OCI-LY1 (cell line): ENCODE results near the gene GALNT2.

ENCODE experiments used
- H2AFZ ChIP-seq: fragments of 200-600 bp; sonication (generic), shearing (Covaris generic); 2 replicates; pipeline ENCODE4 v1.6.0; 2014; ENCODE audit warnings: antibody characterized with exemption, mild to moderate bottlenecking, low read length
- H3F3A ChIP-seq: fragments of 200-600 bp; sonication (generic), shearing (Covaris generic); 2 replicates; pipeline ENCODE4 v1.6.0; 2014; ENCODE audit warnings: mild to moderate bottlenecking, antibody characterized with exemption, low read length, moderate library complexity; ENCODE audit not compliant: insufficient read depth
- H3K27ac ChIP-seq: fragments of 200-600 bp; sonication (generic); 2 replicates; pipeline ENCODE4 v1.5.1; 2014; ENCODE audit warnings: low read length, mixed run types, mild to moderate bottlenecking, low read depth; ENCODE audit not compliant: poor library complexity, severe bottlenecking
- H3K27me3 ChIP-seq: fragments of 200-600 bp; sonication (generic); 2 replicates; pipeline ENCODE4 v1.6.0; 2014; ENCODE audit warnings: antibody characterized with exemption, mild to moderate bottlenecking, low read length, moderate library complexity; ENCODE audit not compliant: insufficient read depth
- H3K36me3 ChIP-seq: fragments of 200-600 bp; sonication (generic); 2 replicates; pipeline ENCODE4 v1.6.1; 2014; ENCODE audit warnings: mild to moderate bottlenecking, antibody characterized with exemption, low read length, moderate library complexity, mixed read lengths; ENCODE audit not compliant: insufficient read depth
- H3K4me1 ChIP-seq: fragments of 200-600 bp; sonication (generic); 2 replicates; pipeline ENCODE4 v1.5.1; 2014; ENCODE audit warnings: mild to moderate bottlenecking, low read length, moderate library complexity; ENCODE audit not compliant: insufficient read depth, severe bottlenecking
- H3K4me2 ChIP-seq: fragments of 200-600 bp; sonication (generic), shearing (Covaris generic); 2 replicates; pipeline ENCODE4 v1.6.1; 2014; ENCODE audit warnings: low read length
- H3K4me3 ChIP-seq: fragments of 200-600 bp; sonication (generic); 2 replicates; pipeline ENCODE4 v1.5.1; 2014; ENCODE audit warnings: low read length, low read depth, mild to moderate bottlenecking, mixed read lengths; ENCODE audit not compliant: poor library complexity, severe bottlenecking
- H3K79me2 ChIP-seq: fragments of 200-600 bp; shearing (Covaris generic); 2 replicates; pipeline ENCODE4 v1.6.1; 2016; ENCODE audit warnings: mixed run types, low read length, mixed read lengths; ENCODE audit not compliant: insufficient read depth
- H3K9ac ChIP-seq: fragments of 200-600 bp; sonication (generic), shearing (Covaris generic); 2 replicates; pipeline ENCODE4 v1.6.1; 2014; ENCODE audit warnings: mild to moderate bottlenecking, low read length, mixed read lengths
- H3K9me2 ChIP-seq: fragments of 200-600 bp; sonication (generic), shearing (Covaris generic); 2 replicates; pipeline ENCODE4 v1.6.1; 2014; ENCODE audit warnings: low read depth, mild to moderate bottlenecking, low read length, mixed read lengths
- H3K9me3 ChIP-seq: fragments of 200-600 bp; shearing (Covaris generic); 2 replicates; pipeline ENCODE4 v1.6.1; 2014; ENCODE audit warnings: low read length, mixed read lengths
- H4K20me1 ChIP-seq: fragments of 200-600 bp; sonication (generic), shearing (Covaris generic); 2 replicates; pipeline ENCODE4 v1.6.0; 2016; ENCODE audit warnings: mild to moderate bottlenecking, low read length; ENCODE audit not compliant: insufficient read depth
- CTCF ChIP-seq: fragments of 200-600 bp; sonication (generic), shearing (Covaris generic); IDR thresholded peaks from 2 replicates; pipeline ENCODE4 v1.5.1; 2017; ENCODE audit warnings: mild to moderate bottlenecking, antibody characterized with exemption, low read length, moderate library complexity, mixed read lengths
- EZH2 ChIP-seq: fragments of 200-600 bp; sonication (generic), shearing (Covaris generic); IDR thresholded peaks from 2 replicates; pipeline ENCODE4 v1.8.0; 2017; ENCODE audit warnings: borderline replicate concordance, mixed run types, mild to moderate bottlenecking, antibody characterized with exemption, low read length, moderate library complexity, mixed read lengths

GALNT2 gene

GRCh38 chr1:230243583-230244353 lies 176.7 kb downstream of the GALNT2 start:
- H3K36me3 ChIP-seq = peaks cover 80% of the 10 kb centered on the region
- TF ChIP-seq CTCF (no peak), EZH2 (no peak)
- no peak overlapping the region for H3K27ac ChIP-seq
- no peak overlapping the region for H3K9ac ChIP-seq
- 0 out of 2 replicates have a peak, but pooled peaks cover 2% of the 10 kb centered on the region for H3K9me3 ChIP-seq
- no peaks in the 10 kb centered on the region for H3K27me3 ChIP-seq
- H3K4me3 ChIP-seq = no peak overlapping the region
- no peaks in the 10 kb centered on the region for H3K9me2 ChIP-seq
- no peaks in the 10 kb centered on the region for H4K20me1 ChIP-seq
- H2AFZ ChIP-seq = no peak overlapping the region
- no peaks in the 10 kb centered on the region for H3K4me1 ChIP-seq
- H3F3A ChIP-seq = no peaks in the 10 kb centered on the region
- H3K79me2 ChIP-seq = no peaks in the 10 kb centered on the region
- H3K4me2 ChIP-seq = no peak overlapping the region

GRCh38 chr1:230246551-230246950 lies 179.5 kb downstream of the GALNT2 start:
- Histone ChIP-seq H3K9ac (no peak overlapping the region), H3K27ac (no peak overlapping the region), H3K36me3 (peaks cover 81% of the 10 kb centered on the region), H4K20me1 (no peaks in the 10 kb centered on the region), H3K27me3 (no peaks in the 10 kb centered on the region), H3K79me2 (no peaks in the 10 kb centered on the region), H2AFZ (no peak overlapping the region), H3K9me2 (no peaks in the 10 kb centered on the region), H3K9me3 (no peaks in the 10 kb centered on the region), H3K4me1 (peaks cover 3% of the 10 kb centered on the region), H3F3A (no peaks in the 10 kb centered on the region), H3K4me3 (no peak overlapping the region), H3K4me2 (no peak overlapping the region)
- TF ChIP-seq CTCF (no peak), EZH2 (no peak)

DNA sequence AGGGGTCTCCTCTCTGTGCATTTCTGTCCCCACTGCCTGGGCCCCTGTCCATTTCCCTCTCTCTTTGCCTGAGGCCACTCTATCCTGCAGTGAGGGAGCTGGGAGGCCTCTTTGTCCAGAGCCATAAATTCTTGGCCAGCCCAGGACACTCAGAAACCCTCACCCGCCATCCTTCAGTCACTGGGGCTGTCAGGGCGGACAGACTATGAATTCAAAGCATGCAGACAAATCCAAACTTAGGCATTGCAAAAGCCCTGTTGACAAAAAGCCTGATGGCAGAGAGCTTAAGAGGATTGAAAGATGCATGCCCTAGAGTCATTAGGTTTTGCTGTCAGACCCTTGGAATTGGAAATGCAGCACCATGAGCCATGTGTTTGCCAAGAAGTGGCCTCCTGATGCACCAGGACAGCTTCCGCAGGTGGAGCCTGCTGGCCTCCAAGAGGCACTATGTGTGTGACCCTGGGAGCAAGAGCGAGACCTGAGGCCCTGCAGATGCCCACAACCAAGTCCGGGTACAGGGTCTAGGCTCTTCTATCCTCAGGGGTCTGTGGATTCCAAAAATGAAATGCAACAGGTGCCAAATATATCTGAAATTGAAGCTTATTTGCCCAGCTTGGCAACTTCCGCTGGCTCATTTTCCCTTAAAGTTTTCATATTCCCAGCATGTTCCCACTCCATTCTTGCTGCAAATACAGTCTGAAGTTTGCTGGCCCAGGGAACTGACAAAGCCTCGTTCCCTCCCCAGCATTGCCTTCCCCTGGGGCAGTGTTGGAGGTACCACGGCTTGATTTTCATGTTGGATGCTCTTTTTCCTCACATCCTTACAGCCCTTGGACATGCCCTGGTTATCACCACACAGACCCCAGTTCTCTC lies 181.2 kb downstream of the GALNT2 start:
- H2AFZ ChIP-seq = no peak overlapping the region
- no peaks in the 10 kb centered on the region for H3K9me2 ChIP-seq
- H3K9me3 ChIP-seq = no peaks in the 10 kb centered on the region
- H3K36me3 ChIP-seq = peaks cover 77% of the 10 kb centered on the region
- no peak overlapping the region for H3K4me2 ChIP-seq
- H3K27ac ChIP-seq = no peak overlapping the region
- TF ChIP-seq EZH2 = no peak
- no peak for TF ChIP-seq CTCF
- no peaks in the 10 kb centered on the region for H3F3A ChIP-seq
- H3K79me2 ChIP-seq = no peaks in the 10 kb centered on the region
- no peaks in the 10 kb centered on the region for H4K20me1 ChIP-seq
- H3K4me3 ChIP-seq = no peak overlapping the region
- H3K9ac ChIP-seq = no peak overlapping the region
- H3K4me1 ChIP-seq = peaks cover 7% of the 10 kb centered on the region
- H3K27me3 ChIP-seq = no peaks in the 10 kb centered on the region
